Fibroblast of skin of right quadriceps (primary cell): ENCODE data around the gene CPN1.

Experiments
- DNase-seq: peaks from one replicate; pipeline ENCODE4 v3.0.0-alpha.2; 2013

CPN1 gene

DNA sequence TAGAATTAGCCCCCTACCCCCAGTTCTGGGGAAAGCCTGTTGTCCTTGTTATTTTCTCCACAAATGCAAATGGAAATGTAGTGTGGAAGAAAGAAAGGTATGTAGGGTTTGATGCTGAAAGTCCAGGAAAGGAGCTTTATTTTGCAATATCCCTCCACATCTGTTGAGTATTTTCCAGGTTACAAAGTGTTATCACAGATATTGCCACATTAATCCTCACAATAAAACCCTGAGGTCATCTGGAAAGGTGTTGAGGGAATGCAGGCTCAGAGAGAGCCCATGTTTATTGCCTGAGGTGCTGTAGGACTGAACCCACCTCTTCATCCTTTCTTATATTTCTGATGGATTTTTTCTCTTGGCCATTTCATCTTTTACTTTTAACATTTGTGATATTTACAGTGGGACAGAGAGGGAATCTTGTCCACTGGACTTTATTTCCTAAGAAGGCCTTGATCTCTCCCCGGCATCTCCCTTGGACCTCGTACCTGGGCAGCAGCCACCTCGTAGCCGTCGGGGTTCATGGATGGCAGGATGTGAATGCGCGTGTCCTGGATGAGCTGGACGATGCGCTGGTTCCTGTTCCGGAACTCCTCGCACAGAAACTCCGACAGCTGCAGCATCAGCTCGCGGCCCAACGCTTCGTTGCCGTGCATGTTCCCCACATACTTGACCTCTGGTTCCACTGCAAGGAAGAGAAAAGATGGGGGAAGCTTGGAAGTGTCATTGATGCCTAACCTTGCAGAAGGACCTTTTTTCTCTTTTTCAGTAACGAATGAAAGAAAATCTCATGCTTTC is 6.0 kb downstream of the CPN1 start:
- no peak for DNase-seq

DNA sequence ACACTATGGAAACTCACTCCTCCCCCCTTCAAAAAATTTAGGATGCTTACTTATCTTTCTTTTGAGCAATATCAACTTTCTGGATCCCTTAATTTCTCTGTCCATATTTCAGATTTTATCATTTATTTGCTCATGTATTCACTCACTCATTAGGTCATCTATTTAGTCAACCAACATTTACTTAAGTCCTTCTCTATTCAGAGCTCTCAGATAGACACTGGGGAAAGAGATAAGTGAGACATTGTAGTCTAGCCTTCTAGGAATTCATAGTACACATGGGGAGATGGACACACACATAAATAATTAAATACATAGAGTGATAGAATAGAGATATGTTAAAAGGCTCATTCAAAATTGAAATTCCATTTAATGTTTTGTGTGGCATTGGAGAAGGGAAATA is 9.2 kb downstream of the CPN1 start:
- no peak for DNase-seq

DNA sequence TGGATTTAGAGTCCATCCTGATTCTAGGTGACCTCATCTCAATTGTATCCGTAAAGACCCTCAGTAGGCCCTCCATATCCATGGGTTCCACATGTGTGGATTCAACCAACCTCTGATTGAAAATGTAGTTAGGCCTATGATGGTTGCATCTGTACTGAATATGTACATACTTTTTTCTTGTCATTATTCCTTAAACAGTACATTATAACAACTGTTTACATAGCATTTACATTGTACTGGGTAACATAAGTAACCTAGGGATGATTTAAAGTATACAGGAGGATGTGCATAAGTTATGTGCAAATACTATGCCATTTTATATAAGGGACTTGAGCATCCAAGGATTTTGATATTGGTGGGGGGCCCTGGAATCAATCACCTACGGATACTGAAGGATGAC is 10.1 kb downstream of the CPN1 start:
- no peak for DNase-seq

DNA sequence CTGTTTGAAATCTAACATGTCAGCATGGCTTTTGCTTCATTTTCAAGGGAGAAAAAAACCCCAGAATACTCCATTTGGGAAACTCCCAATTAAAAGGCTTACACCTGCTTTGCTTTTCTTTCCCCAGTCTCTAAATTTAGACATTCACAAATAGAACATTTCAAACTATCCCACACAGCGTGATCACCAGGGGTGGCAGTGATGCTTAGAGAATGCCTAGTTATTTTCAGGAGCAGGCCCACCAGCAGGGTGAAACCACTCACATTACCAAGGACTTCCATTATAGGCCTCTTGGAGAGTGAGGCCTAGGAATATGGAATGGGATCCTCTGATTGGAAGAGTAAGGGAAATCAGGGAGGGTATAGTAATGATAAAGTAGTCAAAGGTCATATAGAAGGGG is 14.2 kb downstream of the CPN1 start:
- no peak for DNase-seq

DNA sequence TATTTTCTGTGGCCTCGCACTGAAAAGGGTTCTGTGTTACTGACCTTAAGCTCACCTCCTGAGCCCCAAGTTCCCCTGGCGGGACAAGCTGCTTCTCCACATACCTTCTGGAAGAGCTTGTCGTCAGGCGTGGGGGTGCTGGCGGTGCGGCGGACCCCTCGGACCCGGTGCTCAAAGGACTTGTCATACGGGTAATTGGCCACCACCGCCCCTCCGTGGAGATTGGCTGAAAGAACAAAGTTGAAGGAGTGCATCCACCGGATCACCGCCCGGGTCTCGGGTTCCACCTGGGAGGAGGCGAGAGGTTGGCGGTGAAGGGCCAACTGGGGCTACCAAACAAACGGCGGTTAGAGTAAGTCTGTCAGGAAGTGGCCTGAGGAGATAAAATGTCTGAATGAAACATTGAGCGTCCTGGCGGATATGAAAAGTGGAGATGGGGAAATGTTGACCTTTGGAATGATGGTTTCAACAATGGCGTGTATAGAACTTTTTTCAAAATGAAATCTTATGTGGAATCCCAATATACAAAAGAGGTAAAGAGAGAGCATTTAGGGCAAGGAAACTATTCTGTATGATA is 16.5 kb downstream of the CPN1 start:
- no peak for DNase-seq

DNA sequence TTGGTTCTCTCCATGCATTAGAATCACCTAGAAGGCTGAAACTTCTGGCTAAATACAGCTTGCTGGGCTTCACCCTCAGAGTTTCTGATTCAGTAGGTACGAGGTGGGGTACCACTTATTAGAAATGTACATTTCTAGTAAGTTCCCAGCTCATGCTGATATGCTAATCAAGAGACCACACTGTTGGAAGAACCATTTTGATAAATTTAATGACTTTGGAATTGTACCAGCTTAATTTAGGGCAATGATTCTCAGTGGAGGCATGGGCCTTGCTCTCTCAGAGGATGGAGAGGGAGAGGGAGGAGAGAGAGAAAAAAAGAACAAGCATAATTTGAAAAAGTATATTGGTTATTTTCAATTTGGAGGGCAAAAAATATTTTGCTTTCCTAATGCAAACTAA is 20.3 kb downstream of the CPN1 start:
- no peak for DNase-seq

DNA sequence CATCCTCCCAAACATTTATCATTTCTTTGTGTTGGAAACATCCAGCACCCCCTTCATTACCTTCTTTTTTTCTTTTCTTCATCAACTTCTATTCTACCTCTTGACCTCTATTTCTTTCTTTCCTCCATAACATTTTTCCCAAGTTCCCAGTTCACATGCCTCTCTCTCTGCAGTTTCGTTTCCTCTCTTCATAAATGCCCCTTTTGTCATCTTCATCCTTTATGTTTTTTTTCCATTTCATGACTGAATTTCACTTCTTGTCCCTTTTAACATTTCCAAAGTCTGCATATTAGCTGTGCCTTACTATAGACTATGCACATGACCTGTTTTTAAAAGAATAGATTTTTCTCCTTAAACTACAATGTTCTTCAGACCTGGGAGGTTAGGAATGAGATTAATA is 23.7 kb downstream of the CPN1 start:
- DNase-seq = no peak

DNA sequence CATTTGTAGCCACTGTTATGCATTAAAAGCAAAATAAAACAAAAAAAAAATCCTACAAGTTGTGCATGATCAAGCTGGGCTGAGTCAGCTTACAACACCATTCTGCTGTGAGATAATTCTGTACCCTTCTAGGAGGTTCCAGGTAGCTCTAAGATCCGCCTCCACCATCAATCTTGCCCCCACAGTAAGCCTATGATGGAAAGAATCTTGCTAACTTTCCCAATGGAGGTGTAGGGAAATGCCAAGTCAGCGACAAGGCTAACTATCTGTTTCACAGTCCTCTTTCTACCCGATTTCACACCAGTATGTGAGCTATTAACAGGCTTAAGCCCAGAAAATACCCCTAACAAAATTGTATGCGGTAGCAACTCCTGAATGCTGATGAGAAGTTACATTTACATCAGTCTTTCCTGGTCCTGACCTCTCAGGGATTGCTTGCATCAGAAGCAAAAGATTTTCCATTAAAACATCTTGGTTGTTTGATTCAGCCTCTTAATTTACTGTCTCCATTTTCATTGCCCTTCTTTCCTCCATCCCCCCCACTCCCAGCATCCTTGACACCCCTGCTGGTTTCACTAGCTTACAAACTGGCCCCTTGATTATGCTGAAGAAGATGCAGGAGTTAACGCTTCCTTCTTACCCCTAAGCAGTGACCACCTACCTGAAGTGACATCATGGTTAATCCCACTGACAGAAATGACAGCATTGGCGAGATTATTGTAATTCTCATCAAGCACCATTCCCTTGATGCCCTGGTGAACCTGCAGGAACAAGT is 27.8 kb downstream of the CPN1 start:
- no peak for DNase-seq

DNA sequence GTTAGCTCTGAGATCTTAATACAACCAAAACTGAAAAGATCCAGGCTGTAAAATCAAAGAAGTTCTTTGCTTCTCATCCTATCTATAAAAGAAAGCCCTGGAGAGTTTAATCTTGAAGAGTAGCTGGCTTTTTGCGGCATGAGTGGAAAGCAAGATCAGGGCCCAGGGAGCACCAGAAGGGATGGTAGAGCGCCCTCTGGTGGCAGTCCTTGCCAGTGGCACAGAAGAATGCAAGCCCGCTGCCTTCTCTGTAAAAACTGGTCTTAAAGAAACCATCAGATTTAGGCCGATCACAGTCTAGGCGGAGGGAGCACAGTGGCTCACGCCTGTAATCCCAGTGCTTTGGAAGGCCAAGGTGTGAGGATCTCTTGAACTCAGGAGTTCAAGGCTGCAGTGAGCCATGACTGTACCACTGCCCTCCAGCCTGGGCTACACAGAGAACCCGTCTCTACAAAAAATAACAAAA is 35.6 kb downstream of the CPN1 start:
- peak; percentile 78 for DNase-seq

DNA sequence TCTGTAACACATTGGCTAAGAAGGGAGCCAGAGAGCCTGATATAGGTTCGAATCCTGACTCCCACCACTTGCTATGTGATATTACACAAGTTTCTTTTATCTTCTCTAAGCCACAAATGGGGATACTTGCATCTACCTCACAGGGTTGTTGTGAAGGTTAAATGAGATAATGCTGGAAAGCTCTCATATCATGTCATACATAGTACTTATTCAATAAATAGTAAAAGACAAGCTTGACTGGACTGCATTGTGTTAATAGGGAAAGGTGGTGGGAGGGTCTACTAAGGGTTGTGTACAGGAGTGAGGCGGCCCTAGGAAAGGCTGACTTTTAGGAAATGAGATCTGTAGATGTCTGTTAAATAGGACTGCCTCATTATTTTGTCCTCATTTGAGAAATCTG is 36.1 kb downstream of the CPN1 start:
- DNase-seq = no peak

DNA sequence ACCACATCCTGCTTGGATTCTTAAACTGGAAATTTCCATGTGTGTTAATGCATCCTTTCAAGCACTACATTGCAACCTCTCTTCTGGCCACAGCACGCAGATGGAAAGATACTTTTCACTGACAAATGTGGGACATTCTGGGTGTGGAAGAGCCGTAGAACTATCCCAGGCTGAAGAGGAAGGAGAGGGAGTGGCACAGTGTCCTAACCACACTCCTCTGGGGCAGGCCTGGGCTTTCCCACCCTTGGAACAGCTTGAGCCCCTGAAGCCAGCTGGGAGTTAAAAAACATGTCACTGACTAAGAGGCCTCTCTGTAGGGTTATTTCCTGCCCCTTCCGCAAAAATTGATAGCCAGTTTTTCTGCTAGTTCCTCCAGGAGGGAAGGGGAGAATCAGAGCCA is 37.9 kb downstream of the CPN1 start:
- peak; percentile 34 for DNase-seq

DNA sequence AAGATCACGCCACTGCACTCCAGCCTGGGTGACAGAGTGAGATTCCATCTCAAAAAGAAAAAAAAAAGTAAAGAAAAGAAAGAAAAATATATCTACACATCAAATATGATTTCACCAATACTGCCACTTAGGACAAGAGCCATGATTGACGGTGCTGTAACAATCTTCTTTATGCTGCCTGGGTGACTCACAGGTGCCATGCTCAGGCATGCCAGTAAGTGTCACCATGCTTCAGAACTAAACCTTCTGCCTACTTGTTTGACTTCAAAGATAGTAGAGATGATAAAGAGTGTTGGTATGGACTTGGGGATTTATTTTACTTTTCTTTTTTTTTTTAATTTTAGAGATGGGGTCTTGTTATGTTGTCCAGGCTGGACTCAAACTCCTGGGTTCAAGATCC is 38.3 kb downstream of the CPN1 start:
- DNase-seq = no peak

DNA sequence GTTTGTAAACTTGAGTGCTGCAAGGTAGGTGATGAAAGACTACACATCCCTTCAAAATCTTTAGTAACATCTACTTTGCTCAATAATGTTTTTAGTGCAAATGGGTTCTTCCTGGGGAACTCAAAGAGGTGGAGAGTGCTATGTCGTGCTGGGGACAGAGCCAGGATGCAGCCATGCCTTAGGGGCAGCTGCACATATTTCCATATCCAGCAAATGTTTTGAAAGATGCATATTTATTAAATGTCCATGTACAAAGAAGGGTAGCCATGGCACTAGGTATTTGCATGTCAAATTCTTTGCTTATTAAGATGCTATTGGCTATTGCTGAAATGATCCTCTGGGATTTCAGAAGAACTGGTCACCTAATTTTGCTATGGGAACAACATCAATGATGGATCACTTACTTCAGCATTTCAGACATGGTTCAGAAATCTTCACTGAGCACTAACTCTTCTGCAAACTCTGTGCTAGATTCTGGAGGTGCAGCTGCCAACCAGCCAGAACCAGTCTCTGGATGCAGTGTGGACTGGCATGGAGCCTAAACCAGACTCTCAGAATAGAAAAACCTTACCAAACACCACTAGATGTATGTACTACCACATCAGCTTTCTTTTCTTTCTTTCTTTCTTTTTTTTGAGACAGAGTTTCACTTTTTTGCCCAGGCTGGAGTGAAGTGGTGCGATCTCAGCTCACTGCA is 40.2 kb downstream of the CPN1 start:
- no peak for DNase-seq

DNA sequence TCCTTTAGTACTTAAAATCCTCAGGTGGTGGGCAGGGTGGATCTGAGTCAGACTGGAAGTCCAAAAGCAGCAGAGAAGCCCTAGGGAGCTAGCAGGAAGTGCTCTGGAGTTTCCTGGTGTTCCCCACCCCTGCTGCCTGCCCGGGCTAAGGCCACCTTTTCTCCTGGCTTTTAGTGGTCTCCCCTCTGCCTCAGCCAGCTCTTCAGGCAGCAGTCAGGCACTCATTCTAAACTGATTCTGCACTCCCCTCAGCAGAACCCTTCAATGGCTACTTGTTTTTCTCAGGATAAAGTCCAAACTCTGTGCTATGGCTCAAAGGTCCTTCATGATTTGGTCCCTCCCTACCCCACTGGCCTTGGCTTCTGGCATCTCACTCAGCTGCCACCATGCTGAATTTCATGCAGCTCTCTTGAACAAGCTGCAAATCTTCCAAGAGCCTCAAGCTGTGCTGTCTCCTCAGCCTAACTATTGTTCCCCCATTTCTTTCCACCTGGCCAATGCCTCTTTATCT is 43.1 kb downstream of the CPN1 start:
- DNase-seq = no peak

DNA sequence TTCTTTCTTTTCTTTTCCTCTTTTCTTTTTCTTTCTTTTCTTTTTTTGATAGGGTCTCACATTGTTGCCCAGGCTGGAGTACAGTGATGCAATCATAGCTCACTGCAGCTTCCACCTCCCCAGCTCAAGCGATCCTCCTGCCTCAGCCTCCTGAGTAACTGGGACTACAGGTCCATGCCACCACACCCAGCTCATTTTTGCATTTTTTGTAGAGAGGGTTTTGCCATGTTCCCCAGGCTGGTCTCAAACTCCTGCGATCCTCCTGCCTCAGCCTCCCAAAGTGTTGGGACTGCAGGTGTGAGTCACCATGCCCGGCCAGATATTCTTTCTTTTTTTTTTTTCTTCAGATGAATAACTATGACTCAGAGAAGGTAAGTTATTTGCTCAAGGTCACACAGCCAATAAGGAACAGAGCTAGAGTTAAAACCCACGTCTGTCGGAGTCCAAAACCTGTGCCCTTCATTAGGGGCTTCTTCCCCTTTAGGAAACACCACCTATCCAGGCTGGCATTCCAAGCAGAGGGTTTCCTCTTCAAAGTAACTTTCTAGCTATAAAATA is 43.8 kb downstream of the CPN1 start:
- no peak for DNase-seq

DNA sequence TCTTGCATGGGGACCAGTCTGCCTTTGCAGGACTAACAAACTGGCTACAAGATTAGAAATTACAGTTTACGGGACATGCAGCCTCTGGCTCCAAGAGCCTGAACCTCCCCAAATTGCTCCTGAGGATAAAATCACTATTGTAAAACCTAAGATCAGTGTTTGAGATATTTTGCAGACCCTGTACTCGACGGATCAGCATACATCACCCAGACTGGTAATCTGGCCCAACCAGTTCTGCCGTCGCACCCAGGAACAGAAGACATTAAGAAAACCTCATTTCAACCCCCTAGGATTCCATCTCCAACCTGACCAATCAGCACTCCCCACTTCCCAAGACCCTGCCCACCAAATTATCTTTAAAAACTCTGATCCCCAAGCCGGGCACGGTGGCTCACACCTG is 44.8 kb downstream of the CPN1 start:
- no peak for DNase-seq

DNA sequence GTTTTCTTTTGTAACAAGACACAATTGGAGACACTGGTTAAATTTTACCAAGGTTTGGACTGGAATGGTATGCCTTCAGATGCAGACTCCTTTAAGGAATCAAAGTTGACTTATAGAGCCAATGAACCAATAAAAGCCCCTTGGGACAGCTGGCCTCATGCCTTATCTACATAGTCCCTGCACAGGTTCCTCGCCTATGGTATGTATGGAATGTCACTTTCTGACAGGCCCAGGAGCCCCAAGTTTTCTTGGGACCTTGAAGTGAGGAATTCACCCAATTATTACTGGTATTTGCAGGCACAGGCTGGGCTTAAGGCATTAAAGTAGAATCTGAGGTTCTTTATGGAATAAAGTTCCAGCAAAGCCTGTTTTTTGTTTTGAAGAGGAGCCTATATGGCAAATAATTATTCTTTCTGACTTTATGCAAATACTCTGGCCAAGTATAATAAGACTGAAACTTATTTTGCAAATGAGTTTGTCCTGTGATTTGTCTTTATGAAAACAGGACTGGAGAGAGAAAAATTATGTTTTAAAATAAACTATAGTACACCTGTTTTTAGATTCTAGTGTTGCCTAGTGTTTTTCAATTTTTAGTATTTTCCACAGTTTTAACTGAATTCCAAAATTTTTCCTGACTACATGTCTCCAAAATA is 47.8 kb downstream of the CPN1 start:
- no peak for DNase-seq

DNA sequence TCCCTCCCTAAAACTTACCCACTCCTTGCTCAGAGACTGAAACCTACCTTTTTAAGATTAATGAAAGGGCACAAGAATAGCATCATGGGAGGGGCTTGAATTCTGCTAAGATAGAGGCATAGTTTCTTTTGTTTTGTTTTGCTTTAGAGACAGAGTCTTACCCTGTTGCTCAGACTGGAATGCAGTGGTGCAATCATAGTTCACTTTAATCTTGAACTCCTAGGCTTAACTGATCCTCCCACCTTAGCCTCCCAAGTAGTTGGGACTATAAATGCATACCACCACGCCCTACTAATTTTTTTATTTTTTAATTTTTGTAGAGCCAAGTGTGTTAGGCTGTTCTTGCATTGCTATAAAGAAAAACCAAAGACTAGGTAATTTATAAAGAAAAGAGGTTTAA is 54.3 kb downstream of the CPN1 start:
- DNase-seq = no peak

DNA sequence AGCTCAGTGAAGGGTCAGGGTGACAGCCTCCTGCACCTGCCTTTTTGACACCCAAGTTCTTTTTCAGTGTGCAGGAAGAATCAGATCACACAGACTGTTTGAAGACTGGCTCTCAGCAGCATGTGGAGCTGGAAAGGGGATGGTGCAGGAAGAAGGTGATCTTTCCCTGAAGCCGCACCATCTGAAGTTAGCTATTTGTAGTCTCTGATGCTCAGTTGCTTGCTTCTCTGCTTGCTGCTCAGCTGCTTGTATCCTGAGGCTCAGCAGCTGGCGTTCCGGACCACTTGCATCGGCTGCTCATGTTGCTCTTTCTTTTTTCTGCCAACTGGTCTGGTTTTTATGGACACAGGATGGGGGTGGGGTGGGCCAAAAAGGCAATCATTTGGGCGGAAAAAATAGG is 56.1 kb downstream of the CPN1 start:
- no peak for DNase-seq

DNA sequence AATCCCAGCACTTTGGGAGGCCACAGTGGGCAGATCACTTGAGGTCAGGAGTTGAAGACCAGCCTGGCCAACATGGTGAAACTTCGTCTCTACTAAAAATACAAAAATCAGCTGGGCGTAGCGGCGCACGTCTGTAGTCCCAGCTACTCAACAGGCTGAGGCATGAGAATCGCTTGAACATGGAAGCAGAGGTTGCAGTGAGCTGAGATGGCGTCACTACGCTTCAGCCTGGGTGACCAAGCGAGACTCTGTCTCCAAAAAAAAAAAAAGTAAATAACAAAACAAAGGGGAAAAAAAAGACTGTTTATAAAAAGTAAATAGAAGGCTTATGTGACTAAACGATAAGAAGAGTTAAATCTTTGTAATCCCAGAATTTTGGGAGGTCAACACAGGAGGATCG is 56.9 kb downstream of the CPN1 start:
- DNase-seq = no peak

DNA sequence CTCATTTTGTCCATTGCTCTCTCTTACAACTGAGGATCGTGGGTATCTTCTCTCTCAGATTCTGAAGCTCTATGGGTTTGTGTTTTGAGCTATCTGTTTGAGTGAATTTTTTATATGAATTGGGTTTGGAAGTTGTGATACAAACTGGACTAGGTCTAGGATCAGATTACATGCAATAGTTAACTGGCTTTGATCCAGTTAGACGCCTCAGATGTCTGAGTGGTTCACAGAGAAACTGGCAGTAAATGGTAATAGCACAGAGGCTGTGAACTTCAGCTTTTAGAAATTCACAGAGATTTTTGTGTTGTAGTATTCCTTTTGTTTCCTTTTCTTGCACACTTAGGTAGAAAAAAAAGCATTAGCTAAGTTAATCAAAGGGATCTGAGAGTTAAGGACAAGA is 59.3 kb downstream of the CPN1 start:
- peak; percentile 45 for DNase-seq

DNA sequence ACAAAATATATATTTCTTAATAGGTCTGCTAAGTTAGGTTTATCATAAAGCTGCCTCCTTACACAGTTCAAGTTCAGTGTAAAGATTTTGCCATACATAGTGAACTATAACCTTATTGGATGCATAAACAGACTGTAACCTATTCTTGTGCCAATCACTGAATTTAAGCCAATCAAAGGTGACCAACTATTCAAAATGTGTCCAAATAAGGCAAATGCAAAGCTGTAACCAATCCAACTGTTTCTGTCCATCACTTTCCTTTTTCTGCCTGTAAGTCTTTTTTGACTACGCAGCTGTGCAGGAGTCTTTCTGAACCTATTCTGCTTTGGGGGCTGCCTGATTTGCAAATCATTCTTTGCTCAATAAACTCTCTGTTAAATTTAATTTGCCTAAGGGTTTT is 60.3 kb downstream of the CPN1 start:
- DNase-seq = no peak

DNA sequence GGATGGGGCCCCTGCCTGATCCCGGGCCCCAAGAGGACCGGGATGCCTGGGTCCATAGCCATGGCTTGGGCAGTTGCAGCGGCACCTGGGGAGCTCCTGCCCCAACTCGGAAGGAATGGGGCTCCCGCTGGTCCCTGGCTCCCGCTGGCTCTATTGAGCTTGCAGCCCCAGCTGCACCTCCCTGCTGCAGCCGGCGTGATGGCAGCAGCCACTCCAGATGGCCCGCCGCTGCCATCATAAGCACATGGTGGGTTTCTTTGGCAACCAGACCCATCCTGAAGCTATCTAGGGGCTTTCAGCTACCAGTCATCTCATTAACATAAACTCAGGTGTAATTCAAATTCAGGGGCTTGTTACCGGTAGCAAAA is 60.8 kb downstream of the CPN1 start:
- no peak for DNase-seq
